NCI-H2029 treated with DMSO at 0.1 percent for 48 hours (cell line): ENCODE data around the gene KLF17.
"Not testable (repeated sequence)": the region's sequence is repeated elsewhere in the genome, so short reads cannot be mapped to it uniquely, and the experiment has no call there.

Experiments used
- DNase-seq: peaks from one replicate; lab custom pipeline; 2025; lab: John Stamatoyannopoulos, UW

The KLF17 gene

DNA sequence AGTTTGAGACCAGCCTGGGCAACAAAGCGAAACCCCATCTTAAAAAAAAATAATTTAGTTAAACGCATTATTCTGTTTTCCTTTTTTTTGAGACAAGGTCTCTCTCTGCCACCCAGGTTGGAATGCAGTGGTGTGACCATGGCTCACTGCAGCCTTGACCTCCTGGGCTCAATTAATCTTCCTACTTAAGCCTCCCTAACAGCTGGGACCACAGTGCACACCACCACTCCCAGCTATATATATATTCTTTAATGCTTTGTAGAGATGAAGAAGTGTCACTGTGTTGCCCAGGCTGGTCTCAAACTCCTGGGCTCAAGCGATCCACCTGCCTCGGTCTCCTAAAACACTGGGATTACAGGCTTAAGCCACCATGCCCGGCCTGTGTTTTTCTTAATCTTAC lies 7.7 kb upstream of the KLF17 start:
- no peak for DNase-seq

DNA sequence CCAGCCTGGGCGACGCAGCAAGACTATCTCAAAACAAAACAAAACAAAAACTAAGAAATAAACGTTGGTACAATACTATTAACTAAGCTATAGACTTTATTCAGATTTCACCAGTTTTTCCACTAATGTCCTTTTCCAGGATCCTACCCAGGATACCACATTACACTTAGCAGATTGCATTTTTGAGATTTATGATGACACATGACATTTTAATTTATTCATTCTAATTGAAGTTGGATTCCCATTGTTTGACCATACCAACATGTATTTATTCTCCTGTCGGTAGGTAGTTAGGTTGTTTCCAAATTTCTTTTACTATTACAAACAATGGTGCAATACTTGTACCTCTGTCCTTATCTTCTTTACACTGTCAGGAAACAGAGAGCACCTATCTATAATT lies 6.8 kb upstream of the KLF17 start:
- DNase-seq: no peak

DNA sequence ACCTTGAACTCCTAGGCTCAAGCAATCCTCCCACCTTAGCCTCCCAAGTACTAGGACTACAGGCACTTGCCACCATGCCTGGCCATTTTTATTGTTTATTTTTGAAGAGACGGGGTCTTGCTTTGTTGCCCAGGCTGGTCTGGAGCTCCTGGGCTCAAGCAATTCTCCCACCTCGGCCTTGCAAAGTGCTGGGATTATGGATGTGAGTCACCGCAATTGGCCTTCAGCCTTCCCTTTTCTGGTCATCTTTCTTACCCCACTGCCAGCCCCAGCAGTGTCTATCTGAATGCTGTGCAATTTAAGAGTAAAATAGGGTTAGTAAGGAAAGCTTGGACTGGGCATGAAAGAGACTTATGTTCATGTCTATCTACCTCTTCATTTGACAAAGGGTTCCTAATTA lies 6.1 kb upstream of the KLF17 start:
- no peak for DNase-seq

DNA sequence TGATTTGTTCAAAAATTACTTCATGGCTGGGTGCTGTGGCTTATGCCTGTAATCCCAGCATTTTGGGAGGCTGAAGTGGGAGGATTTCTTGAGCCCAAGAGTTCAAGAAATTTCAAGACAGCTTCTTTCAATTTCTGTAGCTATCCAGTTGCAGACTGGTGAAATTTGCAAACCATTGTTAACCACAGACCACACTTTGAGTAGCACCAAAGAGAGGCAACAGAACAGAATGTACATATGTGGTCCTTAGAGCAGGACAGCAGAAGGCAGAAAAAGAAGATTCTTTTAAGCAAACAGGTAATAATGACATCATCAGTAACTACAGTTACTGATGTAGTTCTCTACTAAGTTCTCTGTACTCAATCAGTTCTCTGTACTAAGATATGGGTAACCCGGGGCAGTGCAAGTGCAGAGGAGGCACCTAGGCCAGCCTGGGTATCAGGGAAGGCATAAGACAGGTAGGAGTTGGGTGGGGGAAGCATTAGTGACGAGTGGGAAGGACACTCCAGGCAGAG lies 5.5 kb upstream of the KLF17 start:
- no peak for DNase-seq

DNA sequence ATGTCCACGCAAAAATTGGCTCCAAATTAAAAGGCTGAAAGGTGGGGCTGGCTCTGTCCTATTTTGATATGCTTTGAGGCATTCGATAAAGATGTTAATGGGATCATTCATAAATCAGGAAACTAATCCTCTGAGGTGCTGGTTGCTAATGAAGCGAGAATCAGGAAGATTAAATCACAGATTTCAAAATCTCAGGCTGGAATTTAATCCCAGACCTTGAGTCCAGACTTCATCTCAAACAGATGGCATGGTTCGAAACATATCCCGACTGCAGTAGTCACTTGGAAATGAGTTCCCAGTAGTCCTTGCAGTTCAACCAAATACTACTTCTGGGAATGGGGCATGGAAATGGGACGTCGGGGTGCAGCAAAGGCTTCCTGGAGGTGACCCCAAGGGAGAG lies 4.5 kb upstream of the KLF17 start:
- no peak for DNase-seq

DNA sequence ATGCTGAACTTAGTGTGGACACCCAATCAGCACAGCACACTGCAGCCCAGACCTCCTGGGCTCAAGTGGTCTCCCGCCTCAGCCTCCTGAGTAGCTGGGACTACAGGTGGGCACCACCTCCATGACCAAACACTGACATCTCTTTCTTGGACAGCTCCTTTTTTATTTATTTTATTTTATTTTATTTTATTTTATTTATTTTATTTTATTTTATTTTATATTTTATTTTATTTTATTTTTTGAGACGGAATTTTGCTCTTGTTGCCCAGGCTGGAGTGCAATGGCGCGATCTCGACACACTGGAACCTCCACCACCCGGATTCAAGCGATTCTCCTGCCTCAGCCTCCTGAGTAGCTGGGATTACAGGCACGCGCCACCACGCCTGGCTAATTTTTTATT lies 1.3 kb upstream of the KLF17 start:
- DNase-seq: not testable (repeated sequence)

DNA sequence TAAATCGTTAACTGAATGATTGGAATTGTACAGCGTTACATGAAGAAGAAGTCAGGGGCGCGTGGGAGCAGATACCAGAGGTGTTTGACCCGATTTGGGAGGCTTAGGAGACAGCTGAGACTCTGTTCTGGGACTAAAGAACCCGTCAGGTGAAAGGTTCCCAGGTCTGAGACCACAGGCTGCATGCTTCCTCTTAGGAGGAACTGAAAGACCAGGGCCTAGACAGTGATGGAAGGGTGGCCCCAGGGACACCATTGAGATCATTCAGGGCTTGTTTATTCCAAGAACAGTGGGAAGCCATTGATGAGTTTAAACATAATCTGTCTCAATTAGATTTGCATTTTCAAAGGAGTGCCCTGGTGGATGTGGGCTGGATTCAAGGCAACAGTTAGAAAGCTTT lies 904 bp downstream of the KLF17 start:
- no peak for DNase-seq

DNA sequence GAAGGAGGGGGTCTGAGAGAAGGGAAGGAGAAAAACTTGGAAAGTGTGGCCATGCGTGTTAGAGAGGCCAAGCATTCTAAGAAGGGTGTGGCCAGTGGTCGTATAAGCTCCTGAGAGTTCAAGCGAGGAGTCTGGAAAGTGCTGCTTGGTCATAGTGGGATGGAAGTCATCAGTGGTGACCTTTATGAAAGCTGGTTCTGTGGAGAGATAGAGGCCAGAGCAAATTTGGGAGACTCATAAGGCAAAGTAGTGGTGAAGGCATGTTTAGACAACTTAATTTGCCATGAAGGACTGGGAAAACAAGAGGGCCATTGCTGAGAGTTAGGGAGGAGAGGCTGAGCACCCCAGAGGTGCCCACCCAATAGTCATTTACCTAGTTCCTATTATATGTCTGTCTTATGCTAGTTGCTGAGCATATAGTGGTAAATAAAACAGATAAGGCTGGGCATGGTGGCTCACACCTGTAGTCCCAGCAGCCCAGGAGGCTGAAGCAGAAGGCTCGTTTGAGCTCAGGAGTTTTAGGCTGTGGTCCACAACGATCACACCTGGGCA lies 1.9 kb downstream of the KLF17 start:
- DNase-seq: no peak

DNA sequence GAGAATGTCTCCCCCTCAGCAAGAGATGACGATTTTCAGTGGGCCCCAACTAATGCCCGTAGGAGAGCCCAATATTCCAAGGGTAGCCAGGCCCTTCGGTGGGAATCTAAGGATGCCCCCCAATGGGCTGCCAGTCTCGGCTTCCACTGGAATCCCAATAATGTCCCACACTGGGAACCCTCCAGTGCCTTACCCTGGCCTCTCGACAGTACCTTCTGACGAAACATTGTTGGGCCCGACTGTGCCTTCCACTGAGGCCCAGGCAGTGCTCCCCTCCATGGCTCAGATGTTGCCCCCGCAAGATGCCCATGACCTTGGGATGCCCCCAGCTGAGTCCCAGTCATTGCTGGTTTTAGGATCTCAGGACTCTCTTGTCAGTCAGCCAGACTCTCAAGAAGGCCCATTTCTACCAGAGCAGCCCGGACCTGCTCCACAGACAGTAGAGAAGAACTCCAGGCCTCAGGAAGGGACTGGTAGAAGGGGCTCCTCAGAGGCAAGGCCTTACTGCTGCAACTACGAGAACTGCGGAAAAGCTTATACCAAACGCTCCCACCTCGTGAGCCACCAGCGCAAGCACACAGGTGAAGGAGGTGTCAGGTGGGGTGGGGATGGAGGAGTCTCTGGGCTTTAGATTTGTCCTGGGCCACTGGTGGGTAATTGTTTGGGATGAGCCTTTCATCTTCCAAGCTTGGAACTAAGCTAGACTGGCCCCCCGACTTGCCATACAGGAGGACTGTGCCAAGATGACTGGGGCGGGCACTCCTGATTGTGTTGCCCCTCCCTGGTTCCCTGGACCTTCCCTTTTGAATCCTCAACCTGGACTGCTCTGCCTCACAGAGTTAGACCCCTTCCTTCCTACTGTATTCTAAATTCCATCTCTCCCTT lies 11.2 kb downstream of the KLF17 start:
- DNase-seq: no peak

DNA sequence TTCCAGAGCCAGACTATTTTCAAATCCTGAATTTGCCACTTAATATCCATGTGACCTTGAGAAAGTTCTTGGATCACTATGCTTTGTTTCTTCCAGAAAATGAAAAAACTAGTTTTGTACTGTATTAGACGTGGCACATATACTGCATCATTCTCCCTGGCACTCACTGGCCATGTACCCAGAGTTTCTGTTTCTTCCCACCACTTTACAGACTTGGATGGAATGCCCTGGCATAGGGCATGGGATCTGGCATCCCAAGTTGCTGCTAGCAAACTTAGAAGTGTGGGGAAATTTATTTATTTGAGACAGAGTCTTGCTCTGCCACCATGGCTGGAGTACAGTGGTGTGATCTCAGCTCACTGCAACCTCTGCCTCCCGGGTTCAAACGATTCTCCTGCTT lies 12.8 kb downstream of the KLF17 start:
- no peak for DNase-seq

DNA sequence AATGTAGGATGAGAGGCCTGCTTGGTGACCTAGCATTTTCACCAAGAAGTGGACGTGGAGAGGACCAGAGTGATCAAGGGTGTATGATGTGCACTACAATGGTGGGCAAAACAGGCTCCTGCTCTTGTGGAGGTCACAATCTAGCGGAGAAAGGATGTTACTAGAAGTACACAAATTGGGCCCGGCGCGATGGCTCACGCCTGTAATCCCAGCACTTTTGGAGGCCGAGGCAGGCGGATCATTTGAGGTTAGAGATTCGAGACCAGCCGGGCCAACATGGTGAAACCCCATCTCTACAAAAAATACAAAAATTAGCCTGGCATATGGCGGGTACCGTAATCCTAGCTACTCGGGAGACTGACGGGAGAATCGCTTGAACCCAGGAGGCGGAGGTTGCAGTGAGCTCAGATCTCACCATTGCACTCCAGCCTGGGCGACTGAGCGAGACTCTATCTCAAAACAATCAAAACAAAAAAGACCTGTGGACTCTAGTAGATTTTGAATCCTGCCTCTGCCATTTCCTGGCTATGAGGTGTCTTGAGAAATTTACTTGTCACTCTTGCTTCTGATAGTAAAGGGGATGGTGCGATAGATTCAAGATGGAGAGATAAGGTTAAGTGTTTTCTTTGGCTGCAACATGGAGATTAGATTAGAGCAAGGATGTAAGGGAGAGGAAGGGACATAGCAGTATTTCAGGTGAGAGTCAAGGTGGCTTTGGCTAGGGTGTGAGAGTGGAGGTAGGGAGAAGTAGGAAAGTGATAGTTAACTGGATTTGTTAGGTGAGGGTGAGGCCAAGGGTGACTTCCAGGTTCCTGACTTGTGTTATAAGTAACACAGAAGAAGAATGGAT lies 15.7 kb downstream of the KLF17 start:
- DNase-seq: no peak

DNA sequence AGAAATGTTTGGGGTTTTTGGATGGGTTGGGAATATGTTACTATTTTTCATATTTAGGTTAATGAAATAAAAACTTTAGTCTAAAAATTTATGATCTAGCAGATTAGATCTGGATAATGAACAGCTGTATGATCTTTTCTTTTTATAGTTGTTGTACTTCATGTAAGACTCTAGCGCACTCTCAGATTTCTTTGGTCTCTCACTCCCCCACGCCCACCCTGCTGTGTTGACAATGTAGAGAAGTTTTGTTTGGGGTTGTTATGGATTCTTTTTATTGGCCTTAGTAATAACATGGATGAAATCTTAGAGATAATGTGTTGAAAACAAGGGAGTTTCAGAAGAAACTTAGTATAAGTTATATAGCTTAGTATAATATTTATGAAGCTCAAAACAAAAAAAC lies 17.3 kb downstream of the KLF17 start:
- DNase-seq: no peak

DNA sequence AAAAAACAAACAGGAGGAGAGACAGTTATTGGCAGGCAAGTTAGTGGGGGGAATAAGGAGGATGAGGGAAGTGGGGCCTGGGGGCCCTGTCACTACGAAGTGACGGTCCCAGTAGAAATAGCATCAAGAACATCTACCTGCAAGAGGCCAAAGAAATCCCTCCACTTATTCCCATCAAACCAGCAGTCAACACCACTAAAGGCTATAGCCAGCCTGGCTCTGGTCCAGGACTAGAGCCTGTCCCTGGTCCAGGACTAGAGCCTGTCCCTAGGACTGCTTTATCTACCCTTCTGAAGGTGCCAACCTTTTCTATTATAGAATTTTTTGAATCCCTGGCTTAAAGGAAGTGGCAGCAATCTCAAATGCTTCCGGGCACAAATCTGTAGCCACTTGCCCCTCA lies 19.6 kb downstream of the KLF17 start:
- no peak for DNase-seq

DNA sequence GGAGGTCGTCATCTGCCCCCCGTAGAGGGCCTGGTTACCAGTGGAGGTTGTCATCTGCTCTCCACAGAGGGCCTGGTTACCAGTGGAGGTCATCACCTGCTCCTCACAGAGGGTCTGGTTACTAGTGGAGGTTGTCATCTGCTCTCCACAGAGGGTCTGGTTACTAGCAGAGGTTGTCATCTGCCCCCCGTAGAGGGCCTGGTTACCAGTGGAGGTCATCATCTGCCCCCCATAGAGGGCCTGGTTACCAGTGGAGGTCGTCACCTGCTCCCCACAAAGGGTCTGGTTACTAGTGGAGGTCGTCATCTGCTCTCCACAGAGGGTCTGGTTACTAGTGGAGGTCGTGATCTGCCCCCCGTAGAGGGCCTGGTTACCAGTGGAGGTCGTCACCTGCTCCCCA lies 20.9 kb downstream of the KLF17 start:
- not testable (repeated sequence) for DNase-seq

DNA sequence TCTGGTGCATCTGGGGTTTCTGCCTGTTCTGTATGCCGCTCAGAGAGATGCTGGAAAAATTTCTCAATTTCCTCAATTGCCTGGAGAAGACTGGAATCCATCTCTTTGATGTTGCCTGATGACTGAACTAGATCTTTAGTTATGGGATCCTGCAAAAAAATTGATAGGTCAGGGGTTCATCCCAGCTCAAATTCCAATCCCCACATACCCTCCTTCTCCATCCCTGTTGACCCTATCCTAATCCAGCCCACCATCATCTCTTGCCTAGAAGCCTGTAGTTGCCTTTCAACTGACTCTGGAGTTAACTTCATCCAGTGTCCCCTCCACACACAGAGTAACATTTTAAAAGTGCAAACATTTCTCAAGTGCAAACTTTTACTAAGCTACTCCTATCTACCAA lies 22.9 kb downstream of the KLF17 start, which contains the start of gene KLF18:
Gene KLF18, minus strand, starts transcription at position 101 of the 400 bp plus-strand sequence. Its CDS starts 0 bp downstream, at position 101.
- DNase-seq: no peak

DNA sequence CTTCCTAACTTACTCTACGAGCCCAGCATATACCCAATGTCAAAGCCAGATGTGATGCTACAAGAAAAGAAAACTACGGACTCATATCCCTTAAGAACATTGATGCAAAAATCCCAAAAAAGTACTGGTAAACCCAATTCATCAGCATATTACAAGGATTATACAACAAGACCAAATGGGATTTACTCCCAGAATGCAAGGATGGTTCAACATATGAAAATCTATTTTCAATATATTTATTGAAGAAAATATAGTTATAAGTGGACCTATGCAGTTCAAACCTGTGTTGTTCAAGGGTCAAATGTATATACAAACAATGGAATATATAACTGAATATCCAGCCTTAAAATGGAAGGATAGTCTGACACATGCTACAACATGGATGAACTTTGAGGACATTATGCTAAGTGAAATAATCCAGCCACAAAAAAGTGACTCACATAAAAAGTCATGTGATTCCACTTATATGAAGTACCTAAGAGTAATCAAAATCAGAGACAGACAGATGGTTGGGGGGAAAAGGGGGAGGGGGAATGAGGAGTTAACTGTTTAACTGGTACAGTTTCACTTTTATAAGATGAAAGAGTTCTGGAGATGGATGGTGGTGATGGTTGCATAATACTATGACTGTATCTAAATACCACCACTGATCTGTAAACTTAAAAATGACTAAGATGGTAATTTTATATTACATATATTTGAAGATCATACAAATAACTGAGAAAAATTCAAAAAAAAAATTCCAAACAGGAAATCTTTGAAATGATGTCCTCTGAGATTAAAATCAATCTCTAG lies 26.5 kb downstream of the KLF17 start:
- no peak for DNase-seq

DNA sequence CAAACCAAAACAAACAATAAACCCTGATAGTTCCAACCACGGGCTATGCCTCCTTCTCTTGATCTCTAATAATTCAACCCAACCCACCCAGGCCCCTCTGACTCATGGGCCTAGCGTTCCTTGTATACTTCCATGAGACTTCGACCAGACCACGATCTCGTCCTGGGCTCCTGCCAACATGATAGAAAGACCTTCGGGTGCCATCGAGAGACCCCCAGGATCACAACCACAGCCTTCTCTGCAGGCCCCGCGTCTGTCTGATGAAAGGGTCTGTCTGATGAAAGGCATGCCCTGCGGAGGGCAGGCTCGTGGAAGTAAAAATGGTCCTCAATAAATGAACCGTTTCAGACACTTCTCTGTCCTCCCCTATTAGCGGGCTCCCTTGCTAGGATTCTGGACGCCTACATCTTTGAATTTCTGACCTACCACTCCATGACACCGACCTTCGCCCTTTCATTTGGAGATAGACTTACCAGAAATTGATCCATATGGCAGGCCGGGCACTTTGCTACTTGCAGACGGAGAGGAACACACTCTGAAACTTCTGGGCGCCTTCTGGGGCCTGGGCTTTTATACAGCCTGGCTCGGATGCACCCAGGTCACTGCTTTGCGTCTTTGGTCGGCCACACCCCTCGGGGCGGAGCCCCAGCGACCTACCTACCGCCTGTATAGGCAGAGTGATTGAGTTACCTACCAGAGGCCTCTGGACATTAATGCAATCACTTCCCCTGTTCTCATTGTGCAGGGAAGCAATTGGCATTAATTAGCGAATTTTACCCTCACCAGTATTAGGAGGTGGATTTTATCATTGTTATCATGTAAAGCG lies 28.1 kb downstream of the KLF17 start:
- DNase-seq: no peak

DNA sequence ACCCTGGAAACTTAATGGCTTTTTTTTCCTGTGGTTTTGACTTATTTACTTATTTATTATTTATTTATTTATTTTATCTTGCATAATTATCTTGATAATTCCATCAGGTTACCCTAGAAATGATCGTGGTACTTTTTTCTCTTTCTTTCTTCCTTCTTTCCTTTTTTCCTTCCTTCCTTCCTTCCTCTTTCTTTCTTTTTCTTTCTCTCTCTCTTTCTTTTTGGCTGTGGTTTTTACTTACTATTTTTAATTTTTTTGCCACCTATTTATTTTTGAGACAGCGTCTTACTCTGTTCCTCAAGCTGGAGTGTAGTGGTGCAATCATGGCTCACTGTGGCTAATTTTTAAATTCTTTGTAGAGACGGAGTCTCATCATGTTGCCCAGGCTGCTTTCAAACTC lies 29.0 kb downstream of the KLF17 start:
- DNase-seq: no peak

DNA sequence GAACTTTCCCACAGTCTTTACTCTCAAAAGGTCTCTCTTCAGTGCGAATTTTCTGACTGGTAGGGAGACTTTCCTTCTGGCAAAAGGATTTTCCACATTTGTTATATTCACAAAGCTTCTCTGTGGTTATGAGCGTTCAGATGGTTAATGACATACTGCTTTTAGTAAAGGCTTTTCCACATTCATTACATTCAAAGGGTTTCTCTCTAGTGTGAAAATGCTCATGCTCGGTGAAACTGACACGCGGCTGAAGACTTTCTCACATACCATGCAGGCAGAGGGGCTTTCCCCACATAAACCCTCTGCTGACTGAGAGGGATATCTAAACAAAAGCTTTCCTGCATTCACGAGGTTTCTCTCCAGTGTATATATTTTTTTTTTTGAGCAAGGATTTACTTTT lies 32.7 kb downstream of the KLF17 start:
- DNase-seq: no peak

DNA sequence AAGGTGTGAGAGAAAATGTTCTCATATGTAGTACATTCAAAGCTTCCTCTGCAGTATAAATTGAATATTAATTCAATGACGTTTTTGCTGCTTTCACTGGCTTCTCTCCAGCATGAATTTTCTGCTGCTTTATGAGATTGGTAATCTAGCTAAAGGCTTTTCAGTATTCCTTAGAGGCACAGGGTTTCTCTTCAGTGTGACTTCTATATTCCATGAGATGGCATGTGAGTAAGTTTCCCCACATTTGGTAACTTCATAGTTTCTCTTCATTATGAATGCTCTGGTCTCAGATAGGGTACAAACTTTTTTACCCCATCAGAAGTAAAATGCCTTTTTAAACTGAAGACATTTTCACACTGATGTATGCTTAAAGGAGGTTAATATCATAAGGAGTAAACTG lies 33.2 kb downstream of the KLF17 start:
- DNase-seq: no peak

DNA sequence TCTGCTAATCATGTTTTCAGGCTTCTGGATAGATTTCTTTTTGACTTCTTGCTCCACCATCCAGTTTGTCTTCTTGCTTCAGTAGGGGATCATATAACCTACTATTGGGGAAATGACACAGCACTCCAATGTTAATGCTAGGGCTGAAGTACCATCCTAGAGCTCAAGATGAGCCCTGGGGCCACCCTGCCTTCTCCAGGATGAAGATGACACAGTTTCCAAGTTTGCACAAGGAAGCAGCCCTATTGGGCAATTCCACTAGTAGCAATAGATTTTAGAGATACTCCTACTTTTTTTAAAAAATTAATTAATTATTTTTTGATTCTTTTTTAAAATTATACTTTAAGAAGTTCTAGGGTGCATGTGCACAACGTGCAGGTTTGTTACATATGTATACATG lies 34.1 kb downstream of the KLF17 start:
- DNase-seq: no peak
